22Rv1 (cell line): Measurements from ENCODE around the gene PERM1.
"Not testable (repeated sequence)": the region's sequence is repeated elsewhere in the genome, so short reads cannot be mapped to it uniquely, and the experiment has no call there.

Experiments used
- H3K27ac ChIP-seq: fragments of 450-650 bp; 2 replicates; pipeline ENCODE4 v1.5.1; 2017
- ZFX ChIP-seq: fragments of 450-650 bp; IDR thresholded peaks from 2 replicates; pipeline ENCODE4 v1.6.1; 2017; ENCODE audit warnings: antibody characterized with exemption, borderline replicate concordance
- TF ChIP-seq, protein P1 (sequence below): fragments of 450-650 bp; IDR thresholded peaks from 2 replicates; pipeline ENCODE4 v1.5.1; 2017; ENCODE audit warnings: mild to moderate bottlenecking

The PERM1 gene

DNA sequence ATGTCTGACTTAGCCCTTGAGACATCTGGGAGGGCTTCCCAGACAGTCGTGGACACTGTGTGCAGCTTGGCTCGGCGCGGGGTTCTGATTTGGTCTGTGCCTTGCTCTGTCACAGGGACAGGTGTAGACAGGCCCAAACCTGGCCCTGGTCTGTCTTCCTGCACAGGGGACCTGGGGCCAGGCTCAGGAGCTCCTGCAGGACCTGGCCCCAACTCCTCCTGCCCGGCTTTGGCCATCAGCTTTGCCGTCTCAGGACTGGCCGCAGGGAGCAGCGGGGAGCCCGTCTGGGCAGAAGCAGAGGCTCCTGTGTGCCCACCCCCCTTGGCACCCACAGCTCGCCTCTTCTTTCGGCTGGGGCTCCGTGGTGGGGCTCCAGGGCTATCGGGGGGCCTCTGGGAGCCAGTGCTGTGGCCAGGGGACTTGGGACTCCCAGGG lies 1.7 kb downstream of the PERM1 start:
- TF ChIP-seq ZFX, result no peak
- TF ChIP-seq, protein P1, sequence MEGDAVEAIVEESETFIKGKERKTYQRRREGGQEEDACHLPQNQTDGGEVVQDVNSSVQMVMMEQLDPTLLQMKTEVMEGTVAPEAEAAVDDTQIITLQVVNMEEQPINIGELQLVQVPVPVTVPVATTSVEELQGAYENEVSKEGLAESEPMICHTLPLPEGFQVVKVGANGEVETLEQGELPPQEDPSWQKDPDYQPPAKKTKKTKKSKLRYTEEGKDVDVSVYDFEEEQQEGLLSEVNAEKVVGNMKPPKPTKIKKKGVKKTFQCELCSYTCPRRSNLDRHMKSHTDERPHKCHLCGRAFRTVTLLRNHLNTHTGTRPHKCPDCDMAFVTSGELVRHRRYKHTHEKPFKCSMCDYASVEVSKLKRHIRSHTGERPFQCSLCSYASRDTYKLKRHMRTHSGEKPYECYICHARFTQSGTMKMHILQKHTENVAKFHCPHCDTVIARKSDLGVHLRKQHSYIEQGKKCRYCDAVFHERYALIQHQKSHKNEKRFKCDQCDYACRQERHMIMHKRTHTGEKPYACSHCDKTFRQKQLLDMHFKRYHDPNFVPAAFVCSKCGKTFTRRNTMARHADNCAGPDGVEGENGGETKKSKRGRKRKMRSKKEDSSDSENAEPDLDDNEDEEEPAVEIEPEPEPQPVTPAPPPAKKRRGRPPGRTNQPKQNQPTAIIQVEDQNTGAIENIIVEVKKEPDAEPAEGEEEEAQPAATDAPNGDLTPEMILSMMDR, result no peak
- H3K27ac ChIP-seq, result no peak overlapping the region

DNA sequence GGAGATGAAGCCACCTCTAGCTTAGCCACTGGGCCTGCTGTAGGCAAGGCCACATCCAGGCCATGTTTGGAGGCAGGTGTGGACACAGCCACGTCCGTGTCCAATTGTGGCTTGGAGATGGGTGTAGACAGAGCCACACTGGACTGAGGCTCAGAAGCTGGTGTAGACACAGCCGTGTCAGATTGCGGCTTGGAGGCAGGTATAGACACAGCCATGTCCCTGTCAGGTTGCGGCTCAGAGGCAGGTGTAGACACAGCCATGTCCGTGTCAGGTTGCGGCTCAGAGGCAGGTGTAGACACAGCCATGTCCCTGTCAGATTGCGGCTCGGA lies 2.2 kb downstream of the PERM1 start:
- H3K27ac ChIP-seq, result no peak overlapping the region
- TF ChIP-seq, protein P1, result no peak
- no peak for TF ChIP-seq ZFX

- TF ChIP-seq ZFX, result no peak
- TF ChIP-seq, protein P1, result no peak
- no peak overlapping the region; the same call in 1 of the 2 replicates for H3K27ac ChIP-seq
These were observed 2.8 kb downstream of the PERM1 start for GRCh38 chr1:978835-979743.

- peak overlapping the region; percentile 12; the same call in 1 of the 2 replicates for H3K27ac ChIP-seq
- TF ChIP-seq, protein P1, result no peak
- TF ChIP-seq ZFX, result no peak
These were observed 3.6 kb downstream of the PERM1 start for GRCh38 chr1:978069-978834.

- not testable (repeated sequence) for H3K27ac ChIP-seq
These were observed 5.1 kb downstream of the PERM1 start for GRCh38 chr1:976791-977190.

DNA sequence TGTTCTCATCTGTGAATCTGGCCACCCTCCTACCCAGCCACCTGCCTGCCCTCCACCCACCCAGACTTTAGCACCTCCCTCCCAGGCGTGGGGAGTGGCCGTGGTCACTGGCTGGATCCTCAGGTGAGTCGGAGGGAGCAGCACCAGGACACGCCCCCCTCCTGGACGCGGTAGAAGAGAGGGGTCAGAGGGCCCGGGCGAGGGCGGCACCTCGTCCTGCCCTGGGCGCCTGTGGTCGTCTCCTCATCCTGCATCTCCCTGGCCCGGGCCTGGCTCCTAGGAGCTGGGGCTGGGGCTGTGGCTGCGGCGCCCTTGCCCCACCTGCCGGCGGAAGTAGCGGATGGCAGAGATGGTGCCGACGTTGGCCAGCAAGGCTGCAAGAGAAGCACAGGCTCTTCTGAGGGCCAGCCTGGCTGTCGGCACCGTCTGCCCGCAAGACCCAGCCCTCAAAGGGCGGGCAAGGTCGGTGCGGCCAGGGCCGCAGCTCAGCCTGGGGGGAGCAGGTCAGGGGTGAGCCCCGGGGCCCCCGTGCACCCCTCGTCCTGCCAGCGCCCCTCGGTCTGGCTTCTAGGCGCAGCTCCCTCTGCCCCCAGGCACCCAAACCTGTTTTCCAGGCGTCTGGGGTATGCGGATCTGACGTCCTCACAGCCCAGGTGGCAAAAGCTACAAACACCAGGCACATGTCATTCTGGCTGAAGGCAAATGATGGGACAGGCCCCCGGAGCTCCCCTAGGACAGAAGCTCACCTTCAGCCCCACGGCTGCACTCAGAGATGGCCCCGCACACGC lies 5.8 kb downstream of the PERM1 start:
- peak overlapping the region; percentile 63 for H3K27ac ChIP-seq
- TF ChIP-seq, protein P1, result peak; percentile 69
- TF ChIP-seq ZFX, result no peak

GRCh38 chr1:975365-975764 lies 6.5 kb downstream of the PERM1 start:
- TF ChIP-seq ZFX, result no peak
- TF ChIP-seq, protein P1, result no peak
- H3K27ac ChIP-seq, result peak overlapping the region; percentile 63; the same call in 1 of the 2 replicates
